SK-N-SH treated with all-trans-retinoic acid at 6 μM for 48 hours (cell line): Measurements from ENCODE around the gene HS1BP3.

Source experiments
- BACH2 ChIP-seq: fragments of 250-450 bp; sonication (Bioruptor Pico); IDR thresholded peaks from 2 replicates; pipeline ENCODE4 v1.9.0; 2021; ENCODE audit warnings: mild to moderate bottlenecking, borderline replicate concordance
- PPARA ChIP-seq: fragments of 250-450 bp; sonication (Bioruptor Pico); IDR thresholded peaks from 2 replicates; pipeline ENCODE4 v1.5.0; 2020; ENCODE audit warnings: mild to moderate bottlenecking, borderline replicate concordance
- TF ChIP-seq, protein P1 (sequence below): fragments of 250-450 bp; sonication (Bioruptor Pico); IDR thresholded peaks from 2 replicates; pipeline ENCODE4 v1.8.0; 2020; ENCODE audit warnings: mild to moderate bottlenecking, moderate library complexity, borderline replicate concordance

DNA sequence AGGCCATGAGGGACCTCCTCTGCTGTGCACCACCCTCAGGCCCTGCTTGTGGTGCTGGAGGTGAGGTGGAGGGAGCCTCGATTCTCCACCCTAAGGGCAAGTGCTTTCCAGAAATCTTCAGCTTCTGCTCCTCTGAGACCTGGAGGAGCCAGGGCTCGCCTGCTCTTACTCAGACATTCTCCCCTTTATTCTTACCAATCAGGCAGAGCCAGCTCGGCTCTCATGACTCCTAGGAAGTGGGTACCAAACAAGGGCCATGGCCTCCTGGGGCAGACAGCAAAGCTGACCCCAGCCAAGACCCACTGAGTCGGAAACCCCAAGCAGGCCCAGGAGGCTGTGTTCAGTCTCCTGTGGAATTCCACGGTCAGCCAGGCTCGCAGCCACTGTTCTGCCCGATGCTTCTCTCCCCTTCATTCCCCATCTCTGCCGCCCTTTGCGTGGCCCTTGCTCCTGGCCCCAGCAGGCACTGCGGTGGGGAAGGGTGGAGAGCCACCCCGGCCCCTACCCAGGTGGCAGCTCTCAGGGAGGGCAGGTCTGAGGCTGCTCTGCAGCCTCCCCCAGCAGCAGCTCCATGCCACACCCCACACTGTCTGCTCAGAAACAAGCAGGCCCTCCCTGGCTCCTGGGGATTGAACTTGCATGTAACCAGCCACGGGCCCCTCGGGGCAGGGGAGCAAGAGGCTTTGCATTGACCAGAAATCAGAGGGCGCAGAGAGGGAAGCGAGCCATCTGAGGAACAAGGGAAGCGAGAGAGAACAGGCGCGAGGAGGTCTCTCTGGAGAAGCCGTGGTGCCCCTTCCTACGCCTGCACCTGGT is 24.0 kb downstream of the HS1BP3 start:
- TF ChIP-seq BACH2 (CRISPR knock-in tag) = no peak
- no peak for TF ChIP-seq PPARA (CRISPR knock-in tag)
- TF ChIP-seq, protein P1, sequence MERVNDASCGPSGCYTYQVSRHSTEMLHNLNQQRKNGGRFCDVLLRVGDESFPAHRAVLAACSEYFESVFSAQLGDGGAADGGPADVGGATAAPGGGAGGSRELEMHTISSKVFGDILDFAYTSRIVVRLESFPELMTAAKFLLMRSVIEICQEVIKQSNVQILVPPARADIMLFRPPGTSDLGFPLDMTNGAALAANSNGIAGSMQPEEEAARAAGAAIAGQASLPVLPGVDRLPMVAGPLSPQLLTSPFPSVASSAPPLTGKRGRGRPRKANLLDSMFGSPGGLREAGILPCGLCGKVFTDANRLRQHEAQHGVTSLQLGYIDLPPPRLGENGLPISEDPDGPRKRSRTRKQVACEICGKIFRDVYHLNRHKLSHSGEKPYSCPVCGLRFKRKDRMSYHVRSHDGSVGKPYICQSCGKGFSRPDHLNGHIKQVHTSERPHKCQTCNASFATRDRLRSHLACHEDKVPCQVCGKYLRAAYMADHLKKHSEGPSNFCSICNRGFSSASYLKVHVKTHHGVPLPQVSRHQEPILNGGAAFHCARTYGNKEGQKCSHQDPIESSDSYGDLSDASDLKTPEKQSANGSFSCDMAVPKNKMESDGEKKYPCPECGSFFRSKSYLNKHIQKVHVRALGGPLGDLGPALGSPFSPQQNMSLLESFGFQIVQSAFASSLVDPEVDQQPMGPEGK = no peak
